Stimulated activated CD4-positive, alpha-beta T cell treated with anti-CD3 and anti-CD28 coated beads, Interleukin-1b, Interleukin-23, amount 100 ng/mL, for 24 hours (primary cell): Measurements from ENCODE around the gene HSPA6.
"Not testable (repeated sequence)": the region's sequence is repeated elsewhere in the genome, so short reads cannot be mapped to it uniquely, and the experiment has no call there.

Source experiments
- DNase-seq, 4 experiments: peaks; one replicate each; pipeline ENCODE4 v3.0.0-alpha.2; 2020; ENCODE audit warnings: low read depth in 4 of 4, low spot score in 1 of 4

HSPA6 gene

GRCh38 chr1:161531986-161532643 lies 7.8 kb downstream of the HSPA6 start:
- DNase-seq = no peak

GRCh38 chr1:161532644-161533567 lies 8.6 kb downstream of the HSPA6 start:
- DNase-seq = not testable (repeated sequence)

GRCh38 chr1:161537068-161537669 lies 12.8 kb downstream of the HSPA6 start:
- not testable (repeated sequence) for DNase-seq

- not testable (repeated sequence) for DNase-seq
Observed at GRCh38 chr1:161538925-161539479, 14.7 kb downstream of the HSPA6 start.

- DNase-seq = peak; percentile 91 to 98 (median 96)
Observed at GRCh38 chr1:161539731-161540569, 15.6 kb downstream of the HSPA6 start.

GRCh38 chr1:161540570-161540960 lies 16.2 kb downstream of the HSPA6 start:
- DNase-seq = not testable (repeated sequence)

GRCh38 chr1:161542091-161542559 lies 17.8 kb downstream of the HSPA6 start:
- peak in 1 of 4 experiments; percentile 25 for DNase-seq

GRCh38 chr1:161543125-161543524 lies 18.8 kb downstream of the HSPA6 start:
- DNase-seq = not testable (repeated sequence)

GRCh38 chr1:161545005-161545731 lies 20.8 kb downstream of the HSPA6 start:
- not testable (repeated sequence) for DNase-seq

GRCh38 chr1:161547995-161548741 lies 23.8 kb downstream of the HSPA6 start:
- DNase-seq = not testable (repeated sequence)

- not testable (repeated sequence) for DNase-seq
Observed at GRCh38 chr1:161548749-161549406, 24.5 kb downstream of the HSPA6 start.

- DNase-seq = no peak
Observed at GRCh38 chr1:161549652-161550051, 25.3 kb downstream of the HSPA6 start, which contains the start of gene FCGR3A. Gene FCGR3A (minus strand): TSS chr1:161549818. CDS start chr1:161549736, 82 bp downstream.

GRCh38 chr1:161550942-161551341 lies 26.6 kb downstream of the HSPA6 start:
- not testable (repeated sequence) for DNase-seq

- DNase-seq = not testable (repeated sequence)
Observed at GRCh38 chr1:161553631-161554030, 29.3 kb downstream of the HSPA6 start.

- not testable (repeated sequence) for DNase-seq
Observed at GRCh38 chr1:161554340-161554739, 30.0 kb downstream of the HSPA6 start.

- DNase-seq = not testable (repeated sequence)
Observed at GRCh38 chr1:161554815-161555417, 30.6 kb downstream of the HSPA6 start.

GRCh38 chr1:161556143-161556542 lies 31.8 kb downstream of the HSPA6 start:
- DNase-seq = not testable (repeated sequence)

GRCh38 chr1:161556990-161557389 lies 32.6 kb downstream of the HSPA6 start:
- not testable (repeated sequence) for DNase-seq
